B cell (primary cell): Measurements from ENCODE around the gene YPEL4. TPM values are rescaled to one million over a fixed set of nuclear protein-coding genes. Genes with fewer than 3 reads are reported as not detected.

ENCODE experiments used
- ATAC-seq: fragments of 200-7000 bp; cut with Tn5 transposase; one replicate; pipeline ENCODE4 v1.10.0; 2021; ENCODE audit warnings: low read depth, mild to moderate bottlenecking, moderate number of reproducible peaks, moderate library complexity
- CTCF ChIA-PET: fragments of 350-600 bp; sonication (Branson Sonifier 250); formaldehyde crosslinking; loops from one replicate; lab custom pipeline; 2021; ENCODE audit warnings: antibody characterized with exemption, inconsistent platforms; lab: Charles Lee
- POLR2A ChIA-PET: fragments of 350-600 bp; sonication (Branson Sonifier 250); formaldehyde crosslinking; loops from one replicate; lab custom pipeline; 2021; ENCODE audit warnings: antibody characterized with exemption; lab: Charles Lee
- DNase-seq: peaks from one replicate; pipeline ENCODE4 v3.0.0; 2013
- H2AFZ ChIP-seq: 2 replicates; pipeline ENCODE4 v1.6.1; 2012; ENCODE audit warnings: mild to moderate bottlenecking, low read depth, low read length; ENCODE audit not compliant: insufficient read depth, poor library complexity, severe bottlenecking
- H3K27ac ChIP-seq, 2 donors: 1 replicate in 1 of 2; 2 replicates in 1 of 2; pipeline ENCODE4 v1.5.1; 2012 to 2013; ENCODE audit warnings: low read length in 2 of 2, mild to moderate bottlenecking in 2 of 2, moderate library complexity in 1 of 2
- H3K27me3 ChIP-seq, 4 experiments: fragments of 200-600 bp in 1 of 4; sonication (generic) in 1 of 4; replicated peaks in 1 of 4; 1 replicate in 2 of 4; 2 replicates in 2 of 4; pipeline versions ENCODE4 v1.6.1 to v1.7.0; 2013 to 2016; ENCODE audit warnings: low read length in 3 of 4, mild to moderate bottlenecking in 2 of 4, mixed read lengths in 1 of 4, moderate library complexity in 1 of 4; ENCODE audit not compliant: insufficient read depth in 4 of 4, control insufficient read depth in 3 of 4; ENCODE audit errors: control extremely low read depth in 1 of 4
- H3K36me3 ChIP-seq, 2 experiments: replicated peaks in 1 of 2; 1 replicate in 1 of 2; 2 replicates in 1 of 2; pipeline versions ENCODE4 v1.6.1 to v1.7.1; 2013; ENCODE audit warnings: low read length in 1 of 2; ENCODE audit not compliant: insufficient read depth in 2 of 2, control insufficient read depth in 1 of 2; ENCODE audit errors: control extremely low read depth in 1 of 2, extremely low read depth in 1 of 2
- H3K4me1 ChIP-seq, 2 donors: fragments of 200-600 bp in 1 of 2; sonication (generic) in 1 of 2; 1 replicate in 1 of 2; 2 replicates in 1 of 2; pipeline versions ENCODE4 v1.5.1 to v1.6.1; 2013 to 2017; ENCODE audit warnings: low read length in 2 of 2; ENCODE audit not compliant: control insufficient read depth in 2 of 2, insufficient read depth in 2 of 2
- H3K4me2 ChIP-seq: replicated peaks from 2 replicates; pipeline ENCODE3; 2012; ENCODE audit warnings: mild to moderate bottlenecking, low read depth, low read length; ENCODE audit not compliant: poor library complexity, severe bottlenecking
- H3K4me3 ChIP-seq, 5 experiments: fragments of 200-600 bp in 1 of 5; sonication (generic) in 1 of 5; 1 replicate in 3 of 5; 2 replicates in 2 of 5; pipeline versions ENCODE4 v1.5.1 to v1.7.0; 2011 to 2016; ENCODE audit warnings: low read length in 4 of 5, mild to moderate bottlenecking in 4 of 5, low read depth in 2 of 5, control low read depth in 1 of 5, moderate library complexity in 1 of 5; ENCODE audit not compliant: insufficient read depth in 1 of 5; ENCODE audit errors: control extremely low read depth in 1 of 5, extremely low read depth in 1 of 5
- H3K79me2 ChIP-seq: fragments of 200-600 bp; sonication (generic); one replicate; pipeline ENCODE4 v1.6.0; 2016; ENCODE audit warnings: low read length; ENCODE audit not compliant: control insufficient read depth, insufficient read depth
- H3K9ac ChIP-seq: fragments of 200-600 bp; sonication (generic); 2 replicates; pipeline ENCODE4 v1.6.1; 2017; ENCODE audit warnings: mild to moderate bottlenecking, low read length, moderate library complexity
- H3K9me3 ChIP-seq, 3 donors: one replicate each; pipeline versions ENCODE4 v1.6.1 to v1.7.1; 2013; ENCODE audit warnings: low read length in 2 of 3; ENCODE audit not compliant: control insufficient read depth in 2 of 3, insufficient read depth in 1 of 3; ENCODE audit errors: control extremely low read depth in 1 of 3
- H4K20me1 ChIP-seq: 2 replicates; pipeline ENCODE4 v1.6.0; 2012; ENCODE audit warnings: mild to moderate bottlenecking, low read length; ENCODE audit not compliant: insufficient read depth, control insufficient read depth, poor library complexity, severe bottlenecking
- H3K27ac Mint-ChIP-seq: one replicate; pipeline ENCODE4 v1.8.0; 2021; ENCODE audit warnings: mixed read lengths
- H3K27me3 Mint-ChIP-seq: one replicate; pipeline ENCODE4 v1.8.0; 2021; ENCODE audit warnings: mixed read lengths
- H3K4me1 Mint-ChIP-seq: one replicate; pipeline ENCODE4 v1.8.0; 2021; ENCODE audit warnings: mixed read lengths
- H3K4me3 Mint-ChIP-seq: one replicate; pipeline ENCODE4 v1.8.0; 2021; ENCODE audit warnings: mixed read lengths
- H3K9me3 Mint-ChIP-seq: one replicate; pipeline ENCODE4 v1.8.0; 2022; ENCODE audit warnings: mixed read lengths; ENCODE audit not compliant: insufficient read depth
- EZH2 ChIP-seq: IDR thresholded peaks from 2 replicates; pipeline ENCODE4 v1.6.1; 2012; ENCODE audit warnings: borderline replicate concordance, low read depth, mild to moderate bottlenecking, moderate library complexity, low read length; ENCODE audit not compliant: insufficient read depth, poor library complexity, severe bottlenecking
- WGBS: methylation state at CpG from one replicate; pipeline ENCODE4 v1.1.5; 2013; ENCODE audit warnings: missing lambda C conversion rate; ENCODE audit not compliant: insufficient coverage; 5-methylcytosine and 5-hydroxymethylcytosine counted together
- intact Hi-C: fragments of 100-400 bp; cut with micrococcal nuclease; formaldehyde crosslinking; loops from one replicate; pipeline ENCODE4 v1.10.0; 2022
- polyA plus RNA-seq: library from polyadenylated mRNA; depleted of rRNA; stranded (reverse); fragments of >200 nt; gene quantifications from 2 replicates; pipeline ENCODE4 v1.2.3, GENCODE V29; 2012
- total RNA-seq, 2 donors: library from RNA; stranded (reverse); fragments of 120-200 nt in 1 of 2; gene quantifications; 1 replicate in 1 of 2; 2 replicates in 1 of 2; pipeline versions ENCODE4 v1.2.3 to v1.2.4, GENCODE V29; 2013 to 2022
- TF ChIP-seq, protein P1 (sequence below): fragments of 200-600 bp; IDR thresholded peaks from one replicate; pipeline ENCODE4 v1.8.0; 2022; ENCODE audit warnings: antibody characterized with exemption, mild to moderate bottlenecking

The YPEL4 gene
- total and polyA plus RNA-seq, 2 donors (not counting 1 experiment from before 2014, with no cell fraction given): 0.03 to 1.1 TPM

DNA sequence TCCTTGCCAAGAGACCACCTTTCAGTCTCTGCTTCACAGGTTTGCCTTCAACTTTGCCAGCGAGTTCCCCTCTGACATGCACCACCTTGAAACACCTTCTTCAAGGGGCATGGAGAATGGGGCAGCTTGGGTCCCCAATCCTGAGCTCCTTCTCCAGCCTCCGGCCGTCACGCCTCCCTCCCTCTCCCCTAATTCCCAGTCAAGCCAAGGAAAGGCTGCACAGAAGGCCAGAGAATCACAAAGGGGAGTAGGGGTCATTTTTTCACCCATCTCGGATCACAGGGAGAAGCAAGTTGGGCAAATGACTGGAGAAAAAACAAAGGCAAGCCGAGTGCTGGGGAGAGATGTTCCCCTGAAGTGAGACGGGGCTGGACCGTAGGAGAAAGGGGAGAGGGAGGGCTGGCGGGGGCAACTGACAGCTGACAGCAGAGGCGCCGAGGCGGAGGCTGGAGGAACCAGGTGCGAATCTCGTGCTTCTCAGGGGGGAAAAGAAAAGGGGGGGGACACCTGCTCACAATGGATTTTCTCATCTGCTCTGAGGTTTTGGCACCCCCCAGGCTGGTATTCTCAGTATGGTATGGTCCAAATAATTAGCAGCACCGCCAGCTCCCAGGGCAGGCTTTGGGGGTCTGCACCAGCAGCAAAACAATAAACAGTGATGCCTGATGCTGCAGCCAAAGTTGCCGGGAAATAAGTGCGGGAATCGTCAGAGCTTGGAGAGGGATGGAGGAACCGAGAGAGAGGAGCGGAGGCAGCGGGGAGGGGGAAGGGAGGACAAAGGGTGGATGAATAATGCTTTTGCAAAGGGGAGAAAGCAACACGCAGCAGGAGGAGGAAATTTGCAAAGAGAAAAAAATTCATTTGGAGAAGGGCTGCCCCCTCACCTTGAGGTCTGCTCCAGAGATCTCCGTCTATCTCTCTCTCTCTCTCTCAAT is 644 bp downstream of the YPEL4 start:
- H3K27me3 ChIP-seq: peaks cover 0 to 69% (median 54%) of the 10 kb centered on the region in 4 experiments
- peak overlapping the region in 1 of 5 experiments; percentile 24 for H3K4me3 ChIP-seq
- no peaks in the 10 kb centered on the region for H3K79me2 ChIP-seq
- TF ChIP-seq EZH2: no peak
- TF ChIP-seq, protein P1, sequence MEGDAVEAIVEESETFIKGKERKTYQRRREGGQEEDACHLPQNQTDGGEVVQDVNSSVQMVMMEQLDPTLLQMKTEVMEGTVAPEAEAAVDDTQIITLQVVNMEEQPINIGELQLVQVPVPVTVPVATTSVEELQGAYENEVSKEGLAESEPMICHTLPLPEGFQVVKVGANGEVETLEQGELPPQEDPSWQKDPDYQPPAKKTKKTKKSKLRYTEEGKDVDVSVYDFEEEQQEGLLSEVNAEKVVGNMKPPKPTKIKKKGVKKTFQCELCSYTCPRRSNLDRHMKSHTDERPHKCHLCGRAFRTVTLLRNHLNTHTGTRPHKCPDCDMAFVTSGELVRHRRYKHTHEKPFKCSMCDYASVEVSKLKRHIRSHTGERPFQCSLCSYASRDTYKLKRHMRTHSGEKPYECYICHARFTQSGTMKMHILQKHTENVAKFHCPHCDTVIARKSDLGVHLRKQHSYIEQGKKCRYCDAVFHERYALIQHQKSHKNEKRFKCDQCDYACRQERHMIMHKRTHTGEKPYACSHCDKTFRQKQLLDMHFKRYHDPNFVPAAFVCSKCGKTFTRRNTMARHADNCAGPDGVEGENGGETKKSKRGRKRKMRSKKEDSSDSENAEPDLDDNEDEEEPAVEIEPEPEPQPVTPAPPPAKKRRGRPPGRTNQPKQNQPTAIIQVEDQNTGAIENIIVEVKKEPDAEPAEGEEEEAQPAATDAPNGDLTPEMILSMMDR: no peak
- H3K9me3 ChIP-seq: peaks cover 0 to 11% (median 0%) of the 10 kb centered on the region in 3 donors
- Mint-ChIP-seq H3K4me1 (peaks cover 43% of the 10 kb centered on the region), H3K9me3 (no peaks in the 10 kb centered on the region), H3K4me3 (peak overlapping the region; percentile 78), H3K27ac (peak overlapping the region; percentile 37), H3K27me3 (peaks cover 70% of the 10 kb centered on the region)
- H3K4me2 ChIP-seq: peak overlapping the region; percentile 55
- no peak overlapping the region for H2AFZ ChIP-seq
- H3K36me3 ChIP-seq: no peaks in the 10 kb centered on the region
- under 1% methylated on average over 15 of the region's 23 CpGs for WGBS
- no peak overlapping the region for H3K27ac ChIP-seq
- ChIA-PET CTCF (interaction anchor here (0.9 to 1.2 kb wide), 3 partner anchors 10 to 152 kb away, joined by 3 to 5 read pairs (median 3); no protein-coding TSS in a partner anchor), POLR2A (interaction anchor here (0.9 kb wide), 1 partner anchor 10 kb away, joined by 5 read pairs; no protein-coding TSS in a partner anchor)
- peak; percentile 53 for DNase-seq
- no peaks in the 10 kb centered on the region for H4K20me1 ChIP-seq
- H3K4me1 ChIP-seq: peaks cover 46 to 48% of the 10 kb centered on the region in 2 donors
- H3K9ac ChIP-seq: no peak overlapping the region
- intact Hi-C loops: no loop called here
- ATAC-seq: no peak
